Activated CD8-positive, alpha-beta memory T cell treated with anti-CD3 and anti-CD28 coated beads for 4 hours (primary cell): ENCODE data around the gene PRPH.
"Not testable (repeated sequence)": the region's sequence is repeated elsewhere in the genome, so short reads cannot be mapped to it uniquely, and the experiment has no call there.

Experiments
- DNase-seq, 2 donors: peaks; one replicate each; pipeline ENCODE4 v3.0.0-alpha.2; 2020; ENCODE audit warnings: low read depth in 2 of 2

PRPH gene

DNA sequence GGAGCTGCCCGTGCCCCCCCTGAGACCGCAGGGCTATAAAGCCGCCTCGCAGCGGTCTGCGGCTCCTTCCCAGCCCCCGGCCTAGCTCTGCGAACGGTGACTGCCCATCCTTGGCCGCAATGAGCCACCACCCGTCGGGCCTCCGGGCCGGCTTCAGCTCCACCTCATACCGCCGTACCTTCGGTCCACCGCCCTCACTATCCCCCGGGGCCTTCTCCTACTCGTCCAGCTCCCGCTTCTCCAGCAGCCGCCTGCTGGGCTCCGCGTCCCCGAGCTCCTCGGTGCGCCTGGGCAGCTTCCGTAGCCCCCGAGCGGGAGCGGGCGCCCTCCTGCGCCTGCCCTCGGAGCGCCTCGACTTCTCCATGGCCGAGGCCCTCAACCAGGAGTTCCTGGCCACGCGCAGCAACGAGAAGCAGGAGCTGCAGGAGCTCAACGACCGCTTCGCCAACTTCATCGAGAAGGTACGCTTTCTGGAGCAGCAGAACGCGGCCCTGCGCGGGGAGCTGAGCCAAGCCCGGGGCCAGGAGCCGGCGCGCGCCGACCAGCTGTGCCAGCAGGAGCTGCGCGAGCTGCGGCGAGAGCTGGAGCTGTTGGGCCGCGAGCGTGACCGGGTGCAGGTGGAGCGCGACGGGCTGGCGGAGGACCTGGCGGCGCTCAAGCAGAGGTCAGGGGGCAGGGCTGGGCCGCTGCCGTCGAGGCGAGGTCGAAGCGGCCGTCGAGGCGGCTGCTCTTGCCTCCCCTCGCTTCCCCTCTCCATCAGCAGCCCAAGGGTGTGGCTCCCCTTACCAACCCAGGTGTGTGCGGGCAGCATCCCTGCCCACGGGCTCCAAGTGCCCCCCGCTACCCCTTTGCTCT is at the start of gene PRPH:
Gene PRPH (plus strand): TSS at position 66 of the 855 bp plus-strand sequence. CDS start 54 bp downstream, at position 120.
- no peak for DNase-seq

- DNase-seq, result no peak
Measured at GRCh38 chr12:49251357-49251756, 43.6 kb upstream of the PRPH start.

DNA sequence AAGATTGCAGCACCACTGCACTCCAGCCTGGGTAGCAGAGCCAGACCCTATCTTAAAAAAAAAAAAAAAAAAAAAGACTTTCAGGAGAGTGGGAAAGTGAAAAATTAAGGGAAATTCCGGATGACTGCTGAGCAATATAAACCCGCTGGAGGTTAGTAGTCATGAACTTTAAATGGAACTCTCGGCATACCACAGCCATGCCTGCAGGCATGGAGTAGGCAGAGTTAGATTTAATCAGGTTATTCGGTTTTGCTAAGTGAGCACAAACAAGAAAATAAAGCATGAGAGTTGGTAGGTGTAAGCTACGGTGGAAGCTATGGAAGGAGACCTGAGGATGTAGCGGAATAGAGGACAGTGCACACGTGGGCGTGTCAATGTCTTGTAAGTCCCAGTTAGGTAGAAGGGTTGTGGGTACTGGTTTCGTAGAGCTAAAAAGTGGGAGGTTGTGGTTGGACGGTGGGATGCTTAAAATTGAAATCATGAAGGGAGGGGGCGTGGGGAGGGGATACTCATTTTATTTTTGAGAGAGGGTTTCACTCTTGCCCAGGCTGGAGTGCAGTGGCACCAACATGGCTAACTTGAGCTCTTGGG is 41.8 kb upstream of the PRPH start:
- DNase-seq, result no peak

- DNase-seq, result not testable (repeated sequence)
Measured at GRCh38 chr12:49255456-49255855, 39.5 kb upstream of the PRPH start.

- no peak for DNase-seq
Measured at GRCh38 chr12:49255857-49256637, 38.9 kb upstream of the PRPH start.

DNA sequence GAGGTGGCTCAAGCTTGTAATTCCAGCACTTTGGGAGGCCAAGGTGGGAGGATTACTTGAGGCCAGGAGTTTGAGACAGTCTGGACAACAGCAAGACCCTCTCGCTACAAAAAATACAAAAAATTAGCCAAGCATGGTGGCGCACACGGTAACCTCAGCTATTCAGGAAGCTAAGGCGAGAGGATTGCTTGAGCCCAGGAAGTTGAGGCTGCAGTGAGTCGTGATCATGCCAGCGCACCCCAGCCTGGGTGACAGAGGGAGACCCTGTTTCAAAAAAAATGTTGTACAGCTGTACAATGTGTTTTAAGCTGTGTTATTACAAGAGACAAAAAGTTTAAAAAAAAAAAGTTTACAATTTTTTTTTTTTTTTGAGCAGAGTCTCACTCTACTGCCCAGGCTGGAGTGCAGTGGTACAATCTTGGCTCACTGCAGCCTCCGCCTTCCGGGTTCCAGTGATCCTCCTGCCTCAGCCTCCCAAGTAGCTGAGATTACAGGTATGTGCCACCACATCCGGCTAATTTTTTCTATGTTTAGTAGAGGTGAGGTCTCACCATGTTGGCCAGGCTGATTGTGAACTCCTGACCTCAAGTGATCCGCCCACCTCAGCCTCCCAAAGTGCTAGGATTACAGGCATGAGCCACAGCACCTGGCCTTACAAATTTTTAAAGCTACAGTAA is 37.3 kb upstream of the PRPH start:
- DNase-seq, result not testable (repeated sequence)

- DNase-seq, result no peak
Measured at GRCh38 chr12:49259452-49259851, 35.5 kb upstream of the PRPH start.

DNA sequence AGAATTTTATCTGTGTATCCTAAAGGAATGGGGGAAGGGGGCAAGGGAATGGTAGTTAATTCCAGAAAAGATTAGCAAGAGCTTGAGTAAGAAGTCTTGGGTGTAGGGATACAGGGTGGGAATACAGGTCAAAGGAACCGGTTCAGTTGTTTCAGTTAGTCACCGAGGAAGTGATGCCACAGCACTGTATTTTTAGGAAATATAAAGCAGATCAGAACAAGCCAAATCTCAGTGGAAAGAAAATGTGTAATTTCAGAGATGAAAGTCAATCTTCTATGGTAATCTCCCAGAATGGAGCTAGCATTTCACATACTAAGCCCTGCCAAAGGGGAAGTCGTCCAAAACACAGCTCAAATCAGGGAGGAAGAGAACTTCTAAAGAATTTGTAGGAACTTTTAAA is 34.8 kb upstream of the PRPH start:
- no peak for DNase-seq

DNA sequence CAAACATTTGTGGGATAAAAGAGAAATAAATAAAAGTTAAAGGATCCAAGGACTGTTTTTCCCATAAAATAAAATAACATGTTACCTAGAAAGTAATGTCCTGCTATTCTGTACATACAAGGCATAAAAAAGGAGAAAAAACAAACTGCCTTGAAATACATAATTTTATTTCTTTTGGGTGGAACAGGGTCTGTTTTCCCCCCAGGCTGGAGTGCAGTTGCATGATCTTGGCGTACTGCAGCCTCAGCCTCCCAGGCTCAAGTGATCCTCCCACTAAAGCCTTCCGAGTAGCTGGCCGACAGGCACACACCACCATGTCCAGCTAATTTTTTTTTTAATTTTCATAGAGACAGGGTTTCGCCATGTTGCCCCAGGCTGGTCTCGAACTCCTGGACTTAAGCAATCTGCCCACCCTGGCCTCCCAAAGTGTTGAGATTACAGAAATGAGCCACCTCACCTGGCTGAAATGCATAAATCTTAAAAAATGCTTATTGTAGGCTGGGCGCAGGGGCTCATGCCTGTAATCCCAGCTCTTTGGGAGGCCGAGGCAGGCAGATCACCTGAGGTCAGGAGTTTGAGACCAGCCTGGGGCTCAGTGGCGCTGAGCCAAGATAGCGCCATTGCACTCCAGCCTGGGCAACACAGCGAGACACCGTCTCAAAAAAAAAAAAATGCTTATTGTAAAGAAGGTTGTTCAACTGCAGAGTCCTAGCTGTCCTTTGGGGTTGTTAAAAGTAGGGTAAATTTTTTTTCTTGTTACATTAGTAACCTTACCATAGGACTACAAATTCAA is 34.2 kb upstream of the PRPH start:
- DNase-seq, result no peak

- DNase-seq, result no peak
Measured at GRCh38 chr12:49261721-49262120, 33.2 kb upstream of the PRPH start.

GRCh38 chr12:49263400-49263763 is 31.6 kb upstream of the PRPH start:
- no peak for DNase-seq

DNA sequence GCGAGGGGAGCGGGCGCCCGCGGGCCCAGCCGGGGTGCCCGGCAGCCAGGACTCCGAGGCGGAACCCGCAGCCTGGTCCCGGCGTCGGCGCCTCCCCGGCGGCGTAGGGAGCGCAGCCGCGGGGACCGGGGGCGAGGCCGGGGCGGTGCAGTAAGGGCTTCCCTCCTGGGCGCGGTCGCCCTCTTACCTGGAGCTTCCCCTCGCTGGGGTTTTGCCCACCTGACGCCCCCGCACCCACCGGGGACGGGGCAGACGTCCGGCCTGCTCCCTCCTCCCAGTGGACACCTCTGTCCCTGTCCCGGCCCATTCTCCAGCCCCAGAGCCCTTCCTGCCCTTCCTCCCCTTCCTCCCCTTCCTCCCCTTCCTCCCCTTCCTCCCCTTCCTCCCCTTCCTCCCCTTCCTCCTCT is 30.5 kb upstream of the PRPH start:
- DNase-seq, result no peak

DNA sequence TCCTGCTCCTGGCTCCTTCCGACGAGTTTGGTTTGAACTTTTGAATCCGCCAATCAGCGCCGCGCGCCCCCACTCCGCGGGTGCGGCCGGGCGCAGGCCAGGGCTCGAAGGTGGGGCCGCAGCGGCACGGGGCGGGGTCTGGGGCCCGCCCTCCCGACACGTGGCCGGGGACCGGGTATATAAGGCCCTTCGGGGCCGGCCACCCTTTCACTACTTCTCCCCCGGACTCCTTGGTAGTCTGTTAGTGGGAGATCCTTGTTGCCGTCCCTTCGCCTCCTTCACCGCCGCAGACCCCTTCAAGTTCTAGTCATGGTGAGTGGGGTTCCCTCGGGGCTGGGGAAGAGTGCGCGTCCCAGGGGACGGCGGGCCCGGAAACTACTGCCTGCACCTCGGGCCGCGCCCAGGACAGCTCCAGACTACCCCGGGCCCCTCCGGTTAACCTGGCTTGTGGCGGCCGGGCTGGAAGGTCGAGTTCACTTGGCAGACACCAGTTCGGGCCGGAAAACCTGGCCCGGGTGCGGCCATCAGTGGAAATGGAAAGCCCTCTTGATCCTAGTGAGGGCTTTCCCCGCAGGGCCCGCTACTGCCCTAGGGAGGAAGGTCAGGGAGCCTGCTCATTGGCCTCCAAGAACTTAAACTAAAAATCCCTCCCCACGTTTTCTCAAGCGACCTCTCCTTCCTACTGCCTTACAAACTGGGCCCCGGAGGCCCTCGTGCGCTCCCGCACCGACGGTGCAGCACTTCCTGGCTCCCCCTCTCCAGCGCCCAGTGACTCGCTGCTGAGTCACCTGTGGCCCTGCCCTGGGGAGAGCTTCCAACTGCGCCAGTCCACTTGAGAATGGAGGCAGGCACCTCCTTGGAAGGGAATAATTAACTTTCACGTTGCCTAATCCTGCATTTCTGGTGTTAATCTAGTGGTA is 29.8 kb upstream of the PRPH start, which contains the start of gene TUBA1C:
Gene TUBA1C (plus strand): TSS at position 210 of the 920 bp plus-strand sequence. CDS start 100 bp downstream, at position 310.
- DNase-seq, result peak; percentile 77 to 78

- DNase-seq, result not testable (repeated sequence)
Measured at GRCh38 chr12:49269191-49269590, 25.8 kb upstream of the PRPH start.

DNA sequence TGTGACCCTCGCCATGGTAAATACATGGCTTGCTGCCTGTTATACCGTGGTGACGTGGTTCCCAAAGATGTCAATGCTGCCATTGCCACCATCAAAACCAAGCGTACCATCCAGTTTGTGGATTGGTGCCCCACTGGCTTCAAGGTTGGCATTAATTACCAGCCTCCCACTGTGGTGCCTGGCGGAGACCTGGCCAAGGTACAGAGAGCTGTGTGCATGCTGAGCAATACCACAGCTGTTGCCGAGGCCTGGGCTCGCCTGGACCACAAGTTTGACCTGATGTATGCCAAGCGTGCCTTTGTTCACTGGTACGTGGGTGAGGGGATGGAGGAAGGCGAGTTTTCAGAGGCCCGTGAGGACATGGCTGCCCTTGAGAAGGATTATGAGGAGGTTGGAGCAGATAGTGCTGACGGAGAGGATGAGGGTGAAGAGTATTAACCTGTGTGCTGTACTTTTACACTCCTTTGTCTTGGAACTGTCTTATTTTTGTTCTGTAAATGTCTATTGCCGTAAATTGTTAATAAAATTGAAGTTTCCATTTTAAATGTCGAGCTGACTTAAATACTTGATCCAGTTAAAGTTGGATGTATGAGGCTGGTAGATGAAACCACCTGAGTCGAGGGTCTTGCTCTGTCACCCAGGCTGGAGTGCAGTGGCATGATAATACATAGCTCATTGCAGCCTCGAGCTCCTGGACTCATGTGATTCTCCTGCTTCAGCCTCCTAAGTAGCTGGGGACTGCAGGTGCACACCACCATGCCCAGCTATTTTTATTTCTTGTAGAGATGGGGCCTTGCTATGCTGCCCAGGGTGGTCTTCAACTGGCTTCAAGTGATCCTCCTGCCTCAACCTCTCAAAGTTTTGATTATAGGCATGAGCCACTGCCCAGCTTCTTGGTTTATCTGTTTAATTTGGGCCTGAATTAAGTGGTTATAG is 21.9 kb upstream of the PRPH start:
- no peak for DNase-seq

DNA sequence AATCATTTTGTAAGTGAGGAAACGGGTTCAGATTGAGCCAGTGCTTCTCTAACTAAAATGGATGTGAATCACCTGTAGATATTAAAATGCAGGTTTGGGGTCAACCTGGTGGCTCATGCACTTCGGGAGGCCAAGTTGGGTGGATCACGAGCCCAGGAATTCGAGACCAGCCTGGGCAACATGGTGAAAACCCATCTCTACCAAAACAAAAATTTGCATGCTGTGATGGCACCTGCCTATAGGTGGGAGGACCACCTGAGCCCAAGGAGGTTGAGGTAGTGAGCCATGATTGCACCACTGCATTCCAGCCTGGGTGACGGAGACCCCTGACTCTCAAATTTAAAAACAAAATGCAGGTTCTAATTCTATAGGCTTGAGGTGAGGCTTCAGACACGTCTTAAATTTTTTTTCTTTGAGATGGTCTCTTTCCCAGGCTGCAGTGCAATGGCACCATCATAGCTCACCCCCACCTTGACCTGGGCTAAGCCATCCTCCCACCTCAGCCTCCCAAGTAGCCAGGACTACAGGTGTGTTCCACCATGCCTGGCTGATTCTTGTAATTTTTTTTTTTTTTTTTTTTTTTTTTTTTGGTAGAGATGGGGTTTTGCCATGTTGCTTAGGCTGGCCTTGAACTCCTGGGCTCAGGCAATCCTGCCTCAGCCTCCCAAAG is 21.1 kb upstream of the PRPH start:
- no peak for DNase-seq

GRCh38 chr12:49274396-49275069 is 20.4 kb upstream of the PRPH start:
- no peak for DNase-seq
